Osteocyte (in vitro differentiated cells): ENCODE data around the gene KLRD1. TPM values are rescaled to one million over a fixed set of nuclear protein-coding genes. Genes with fewer than 3 reads are reported as not detected.

ENCODE experiments used
- DNase-seq: peaks from one replicate; pipeline ENCODE4 v3.0.0; 2021; ENCODE audit warnings: mixed read lengths; ENCODE audit not compliant: unreplicated experiment; ENCODE audit errors: extremely low spot score
- H3K27ac Mint-ChIP-seq: one replicate; pipeline ENCODE4 v1.8.0; 2021; ENCODE audit warnings: mild to moderate bottlenecking, mixed read lengths; ENCODE audit not compliant: unreplicated experiment
- H3K27me3 Mint-ChIP-seq: one replicate; pipeline ENCODE4 v1.8.0; 2021; ENCODE audit warnings: mixed read lengths; ENCODE audit not compliant: unreplicated experiment
- H3K36me3 Mint-ChIP-seq: one replicate; pipeline ENCODE4 v1.8.0; 2021; ENCODE audit warnings: mixed read lengths; ENCODE audit not compliant: unreplicated experiment
- H3K4me1 Mint-ChIP-seq: one replicate; pipeline ENCODE4 v1.8.0; 2021; ENCODE audit warnings: mixed read lengths; ENCODE audit not compliant: unreplicated experiment
- H3K4me3 Mint-ChIP-seq: one replicate; pipeline ENCODE4 v1.8.0; 2021; ENCODE audit warnings: mild to moderate bottlenecking, moderate library complexity, mixed read lengths; ENCODE audit not compliant: unreplicated experiment
- H3K9me3 Mint-ChIP-seq: one replicate; pipeline ENCODE4 v1.8.0; 2021; ENCODE audit warnings: mixed read lengths; ENCODE audit not compliant: unreplicated experiment
- total RNA-seq: library from RNA; stranded (reverse); gene quantifications from 2 replicates; pipeline ENCODE4 v1.2.1, GENCODE V29; 2021
- TF ChIP-seq, protein P1 (sequence below): fragments of 200-600 bp; sonication (generic); IDR thresholded peaks from 2 replicates; pipeline ENCODE4 v1.5.0; 2021; ENCODE audit warnings: antibody characterized with exemption, mild to moderate bottlenecking, moderate library complexity

Gene KLRD1
- total RNA-seq, 1 donor from 2014 or later: 0.03 TPM

DNA sequence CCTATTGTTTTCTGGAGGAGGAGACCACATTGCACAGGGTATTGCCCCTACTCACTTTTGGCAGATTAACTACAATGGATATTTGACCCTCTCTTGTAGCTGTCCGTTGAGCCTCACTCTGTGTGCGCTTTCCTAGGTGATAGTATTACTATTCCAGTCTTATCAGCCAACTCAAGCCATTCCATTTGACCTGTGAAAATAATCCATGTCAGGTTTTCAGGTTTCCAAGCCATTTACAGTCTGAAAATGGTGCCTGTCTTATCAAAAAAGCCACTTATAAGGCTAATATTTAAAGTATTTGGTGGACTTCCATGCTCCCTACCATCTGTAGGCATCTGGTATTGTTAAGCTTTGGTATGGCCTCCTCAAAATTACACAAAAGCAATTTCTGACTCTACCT lies 29.6 kb upstream of the KLRD1 start:
- Mint-ChIP-seq H3K4me1 (no peaks in the 10 kb centered on the region), H3K27me3 (peaks cover 44% of the 10 kb centered on the region), H3K36me3 (no peaks in the 10 kb centered on the region), H3K27ac (no peak overlapping the region), H3K9me3 (peaks cover 3% of the 10 kb centered on the region), H3K4me3 (no peak overlapping the region)
- DNase-seq: no peak
- TF ChIP-seq, protein P1, sequence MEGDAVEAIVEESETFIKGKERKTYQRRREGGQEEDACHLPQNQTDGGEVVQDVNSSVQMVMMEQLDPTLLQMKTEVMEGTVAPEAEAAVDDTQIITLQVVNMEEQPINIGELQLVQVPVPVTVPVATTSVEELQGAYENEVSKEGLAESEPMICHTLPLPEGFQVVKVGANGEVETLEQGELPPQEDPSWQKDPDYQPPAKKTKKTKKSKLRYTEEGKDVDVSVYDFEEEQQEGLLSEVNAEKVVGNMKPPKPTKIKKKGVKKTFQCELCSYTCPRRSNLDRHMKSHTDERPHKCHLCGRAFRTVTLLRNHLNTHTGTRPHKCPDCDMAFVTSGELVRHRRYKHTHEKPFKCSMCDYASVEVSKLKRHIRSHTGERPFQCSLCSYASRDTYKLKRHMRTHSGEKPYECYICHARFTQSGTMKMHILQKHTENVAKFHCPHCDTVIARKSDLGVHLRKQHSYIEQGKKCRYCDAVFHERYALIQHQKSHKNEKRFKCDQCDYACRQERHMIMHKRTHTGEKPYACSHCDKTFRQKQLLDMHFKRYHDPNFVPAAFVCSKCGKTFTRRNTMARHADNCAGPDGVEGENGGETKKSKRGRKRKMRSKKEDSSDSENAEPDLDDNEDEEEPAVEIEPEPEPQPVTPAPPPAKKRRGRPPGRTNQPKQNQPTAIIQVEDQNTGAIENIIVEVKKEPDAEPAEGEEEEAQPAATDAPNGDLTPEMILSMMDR: no peak

DNA sequence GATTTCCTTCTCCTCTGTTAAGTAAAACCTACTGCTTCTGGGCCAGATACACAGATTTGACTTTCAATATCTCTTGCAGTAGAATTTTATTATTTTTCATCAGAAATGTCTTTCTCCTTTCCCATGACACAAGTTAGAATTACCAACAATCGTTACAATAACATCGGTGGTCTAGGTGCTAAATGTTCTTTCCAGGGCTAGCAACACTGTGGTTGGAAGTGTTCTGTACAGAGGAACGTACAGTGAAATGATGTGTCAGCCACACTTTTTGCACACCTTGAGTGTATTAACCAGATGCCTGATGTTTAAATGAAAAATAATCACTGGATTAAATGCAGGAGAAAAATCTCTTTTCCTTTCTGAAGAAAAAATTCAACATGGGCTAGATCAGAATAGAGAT lies 27.7 kb upstream of the KLRD1 start:
- H3K9me3 Mint-ChIP-seq: no peaks in the 10 kb centered on the region
- no peak for DNase-seq
- no peaks in the 10 kb centered on the region for H3K4me1 Mint-ChIP-seq
- H3K36me3 Mint-ChIP-seq: no peaks in the 10 kb centered on the region
- no peak overlapping the region for H3K27ac Mint-ChIP-seq
- TF ChIP-seq, protein P1: no peak
- peaks cover 43% of the 10 kb centered on the region for H3K27me3 Mint-ChIP-seq
- no peak overlapping the region for H3K4me3 Mint-ChIP-seq

DNA sequence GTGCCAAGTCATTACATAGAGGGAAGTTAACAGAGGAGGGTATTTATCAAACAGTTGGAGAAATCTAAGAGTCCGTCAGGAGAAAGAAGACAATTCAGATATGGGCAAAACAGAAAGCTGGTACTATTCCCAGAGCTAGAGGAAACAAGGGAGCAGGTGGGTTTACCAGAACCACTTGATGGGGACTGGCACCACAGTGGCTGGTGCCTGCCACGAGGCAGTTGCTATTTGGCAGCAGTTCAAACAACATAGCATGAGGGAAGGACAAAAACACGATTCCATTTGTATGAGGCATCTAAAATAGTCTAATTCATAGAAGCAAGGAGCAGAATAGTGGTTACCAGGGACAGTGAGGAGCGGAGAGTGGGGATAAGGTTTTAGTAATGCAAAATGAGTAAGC lies 24.6 kb upstream of the KLRD1 start:
- H3K27ac Mint-ChIP-seq: no peak overlapping the region
- DNase-seq: no peak
- peaks cover 44% of the 10 kb centered on the region for H3K27me3 Mint-ChIP-seq

DNA sequence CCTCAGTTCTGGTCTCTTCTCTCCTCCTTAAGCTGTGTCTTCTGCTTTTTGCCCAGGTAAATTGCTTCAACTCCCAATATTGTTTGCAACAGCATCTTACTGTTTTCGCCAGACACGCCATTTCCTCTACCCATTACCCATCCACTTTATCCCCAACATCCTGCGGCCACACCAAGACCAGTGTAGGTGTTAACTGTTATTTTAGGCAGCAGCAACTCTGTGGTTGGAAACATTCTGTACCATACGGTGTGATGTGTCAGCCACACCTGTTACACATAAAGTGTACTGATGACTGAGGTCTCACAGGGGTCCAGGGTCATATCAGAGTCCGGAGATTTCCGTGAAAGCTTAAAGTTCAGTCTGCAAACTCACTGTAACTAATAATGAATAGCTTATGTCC lies 21.8 kb upstream of the KLRD1 start:
- Mint-ChIP-seq H3K4me1 (no peaks in the 10 kb centered on the region), H3K27ac (no peak overlapping the region), H3K36me3 (no peaks in the 10 kb centered on the region), H3K27me3 (peaks cover 24% of the 10 kb centered on the region), H3K9me3 (no peaks in the 10 kb centered on the region), H3K4me3 (no peak overlapping the region)
- TF ChIP-seq, protein P1: no peak
- no peak for DNase-seq

More for the DNA sequence above, 24.6 kb upstream of the KLRD1 start:
- no peaks in the 10 kb centered on the region for H3K9me3 Mint-ChIP-seq
- no peaks in the 10 kb centered on the region for H3K36me3 Mint-ChIP-seq
- TF ChIP-seq, protein P1: no peak
- no peaks in the 10 kb centered on the region for H3K4me1 Mint-ChIP-seq
- no peak overlapping the region for H3K4me3 Mint-ChIP-seq

DNA sequence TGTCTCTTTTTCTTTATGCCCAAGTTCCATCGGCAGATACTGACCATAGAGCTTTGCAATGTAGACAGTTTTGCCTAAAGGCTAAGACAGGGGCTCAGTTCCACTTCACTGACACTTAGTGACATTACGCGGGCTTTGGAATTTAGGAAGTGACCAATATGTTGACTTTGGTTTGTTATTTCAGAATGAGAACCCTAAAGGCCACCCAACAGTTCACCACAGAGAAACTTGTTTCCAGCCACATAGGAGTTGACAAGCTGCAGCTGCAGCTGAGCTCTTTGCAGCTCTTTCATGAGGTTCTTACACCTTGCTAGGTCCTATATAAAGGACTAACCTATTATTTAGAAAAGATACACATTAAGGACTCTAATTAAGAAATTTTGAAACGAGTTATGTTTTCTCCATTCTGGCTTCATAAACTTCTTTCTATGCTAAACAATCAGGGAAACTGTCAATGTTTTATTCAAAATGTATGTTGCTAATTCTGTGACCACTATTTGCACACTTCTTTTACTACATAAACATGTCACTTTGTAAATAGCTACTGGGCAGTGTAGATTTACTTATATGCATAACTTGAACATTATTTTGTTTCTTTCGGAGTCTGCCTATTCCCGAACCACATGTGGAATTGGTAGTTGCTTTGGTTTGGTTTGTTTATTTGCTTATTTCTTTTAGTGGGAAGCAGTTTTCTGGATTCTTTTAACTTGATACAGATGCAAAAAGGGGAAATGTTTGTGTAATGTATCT lies 18.5 kb upstream of the KLRD1 start:
- Mint-ChIP-seq H3K27ac (no peak overlapping the region), H3K36me3 (no peaks in the 10 kb centered on the region), H3K4me1 (no peaks in the 10 kb centered on the region), H3K9me3 (no peaks in the 10 kb centered on the region), H3K27me3 (peaks cover 12% of the 10 kb centered on the region), H3K4me3 (no peak overlapping the region)
- TF ChIP-seq, protein P1: no peak
- no peak for DNase-seq
